Ectodermal cell (in vitro differentiated cells): ENCODE results near the gene BPIFB2.

Experiments
- H3K27ac ChIP-seq: 2 replicates; pipeline ENCODE4 v1.7.0; 2013; ENCODE audit warnings: mild to moderate bottlenecking, low read depth, low read length; ENCODE audit not compliant: insufficient read depth, poor library complexity, severe bottlenecking
- H3K27me3 ChIP-seq: 2 replicates; pipeline ENCODE4 v1.7.0; 2013; ENCODE audit warnings: mild to moderate bottlenecking, low read length; ENCODE audit not compliant: insufficient read depth, control insufficient read depth, poor library complexity, severe bottlenecking
- H3K36me3 ChIP-seq: one replicate; pipeline ENCODE4 v1.7.0; 2013; ENCODE audit warnings: low read length; ENCODE audit not compliant: control insufficient read depth, insufficient read depth
- H3K4me1 ChIP-seq: one replicate; pipeline ENCODE4 v1.7.0; 2013; ENCODE audit warnings: low read length; ENCODE audit not compliant: control insufficient read depth, insufficient read depth
- H3K4me3 ChIP-seq: 2 replicates; pipeline ENCODE4 v1.7.0; 2013; ENCODE audit warnings: low read depth, low read length, control low read depth; ENCODE audit not compliant: insufficient read depth
- H3K9me3 ChIP-seq: 2 replicates; pipeline ENCODE4 v1.7.0; 2013; ENCODE audit warnings: mild to moderate bottlenecking, low read length, moderate library complexity; ENCODE audit not compliant: control insufficient read depth
- WGBS, 2 experiments: methylation state at CpG; one replicate each; pipeline ENCODE4 v1.1.7; 2013; ENCODE audit warnings: missing lambda C conversion rate in 2 of 2; 5-methylcytosine and 5-hydroxymethylcytosine counted together

The BPIFB2 gene

DNA sequence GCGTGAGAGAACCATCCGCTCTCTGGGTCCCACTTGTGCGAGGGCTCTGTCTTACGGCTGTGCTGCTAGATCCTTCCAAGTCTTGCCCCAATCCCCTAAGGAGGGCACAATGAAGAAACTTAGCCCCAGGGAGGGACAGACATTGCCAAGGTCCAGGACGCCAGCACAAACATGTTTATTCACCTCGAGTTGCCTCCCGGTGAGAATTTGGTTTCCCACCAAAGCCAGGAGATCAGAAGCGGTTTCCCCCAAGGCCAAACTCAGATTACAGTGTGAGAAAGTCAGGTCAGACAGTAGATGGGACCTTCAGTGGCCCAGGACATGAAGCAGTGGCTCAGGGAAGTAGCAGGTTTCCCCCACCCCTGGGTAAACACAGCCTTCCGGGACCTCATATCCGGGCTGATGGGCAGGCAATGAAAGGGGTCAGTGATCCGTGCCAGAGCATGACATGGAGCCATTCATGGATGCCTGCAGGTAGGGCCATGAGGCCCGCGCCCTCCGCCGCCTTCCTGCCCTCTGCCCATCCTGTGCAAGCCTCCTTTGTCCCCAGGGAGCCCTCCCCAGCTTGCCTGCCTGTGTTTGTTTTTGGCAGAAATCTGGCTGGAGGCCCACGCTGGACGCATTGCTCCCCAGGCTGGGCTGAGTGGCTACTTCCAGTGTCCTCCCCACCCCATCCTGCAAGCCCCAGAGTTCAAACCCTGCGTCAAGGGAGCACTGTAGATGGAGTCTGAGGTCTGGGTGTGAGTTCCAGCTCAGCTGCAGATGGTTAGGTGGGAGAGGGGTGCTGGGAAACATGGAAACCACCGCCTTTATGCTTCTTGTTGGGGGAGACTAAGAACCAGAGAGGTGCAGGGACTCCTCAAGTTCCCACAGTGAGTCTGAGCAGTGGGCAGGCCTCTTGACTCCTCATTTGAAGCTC lies 2.0 kb downstream of the BPIFB2 start:
- 82 to 83% methylated on average over 19 of the region's 19 CpGs for WGBS, 2 experiments
- Histone ChIP-seq H3K4me3 (no peak overlapping the region), H3K4me1 (peaks cover 8% of the 10 kb centered on the region), H3K27me3 (no peaks in the 10 kb centered on the region), H3K27ac (no peak overlapping the region), H3K9me3 (no peaks in the 10 kb centered on the region), H3K36me3 (no peaks in the 10 kb centered on the region)

GRCh38 chr20:33010133-33010504 lies 2.6 kb downstream of the BPIFB2 start:
- WGBS, 2 experiments = 90 to 94% methylated on average over 5 of the region's 5 CpGs
- Histone ChIP-seq H3K27me3 (no peaks in the 10 kb centered on the region), H3K9me3 (no peaks in the 10 kb centered on the region)

GRCh38 chr20:33010674-33011449 lies 3.4 kb downstream of the BPIFB2 start:
- Histone ChIP-seq H3K36me3 (no peaks in the 10 kb centered on the region), H3K27me3 (no peaks in the 10 kb centered on the region), H3K4me3 (no peak overlapping the region), H3K9me3 (no peaks in the 10 kb centered on the region), H3K27ac (no peak overlapping the region), H3K4me1 (peaks cover 8% of the 10 kb centered on the region)
- 91 to 95% methylated on average over 8 of the region's 8 CpGs for WGBS, 2 experiments

More at GRCh38 chr20:33010133-33010504, 2.6 kb downstream of the BPIFB2 start:
- no peaks in the 10 kb centered on the region for H3K36me3 ChIP-seq
- H3K4me3 ChIP-seq = no peak overlapping the region
- H3K27ac ChIP-seq = no peak overlapping the region
- peaks cover 8% of the 10 kb centered on the region for H3K4me1 ChIP-seq

DNA sequence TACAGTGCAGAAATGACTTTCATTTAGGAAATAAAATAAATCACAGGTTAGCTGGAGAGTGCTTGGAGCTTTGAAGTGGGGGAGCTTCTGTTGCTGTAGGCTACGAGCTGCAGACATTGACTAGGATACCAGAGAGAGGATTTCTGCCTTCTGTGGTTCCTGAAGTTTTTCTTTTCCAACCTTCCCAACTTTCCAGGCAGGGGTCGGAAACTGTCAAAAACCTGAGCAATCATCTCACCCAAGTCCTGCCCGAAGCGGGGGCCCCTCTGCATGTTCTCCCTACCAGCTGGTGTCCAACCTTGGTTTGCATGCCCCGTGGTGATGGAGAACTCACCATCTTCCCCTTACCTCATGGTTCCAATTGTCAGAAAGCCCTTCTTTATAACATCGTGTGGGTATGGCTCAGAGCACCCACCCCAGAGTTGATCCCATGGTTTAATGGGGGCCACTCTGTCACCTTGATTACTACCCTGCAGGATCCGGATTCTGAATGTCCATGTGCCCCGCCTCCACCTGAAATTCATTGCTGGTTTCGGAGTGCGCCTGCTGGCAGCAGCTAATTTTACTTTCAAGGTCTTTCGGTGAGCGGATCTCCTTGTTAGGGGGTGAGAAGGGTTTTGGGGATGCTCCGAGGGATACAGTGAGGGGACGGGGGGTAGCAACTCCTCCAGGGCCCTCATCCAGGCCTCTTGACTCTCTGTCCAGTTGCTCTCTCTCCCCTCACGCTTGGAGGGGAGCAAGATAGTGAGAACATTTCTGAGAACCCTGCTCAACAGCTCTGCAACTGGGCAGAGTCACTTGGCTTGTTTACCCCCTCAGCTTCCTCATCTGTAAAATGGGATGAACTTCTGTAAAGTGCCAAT lies 5.1 kb downstream of the BPIFB2 start:
- no peaks in the 10 kb centered on the region for H3K36me3 ChIP-seq
- H3K27ac ChIP-seq = no peak overlapping the region
- peaks cover 8% of the 10 kb centered on the region for H3K4me1 ChIP-seq
- no peaks in the 10 kb centered on the region for H3K9me3 ChIP-seq
- WGBS, 2 experiments = 89 to 92% methylated on average over 15 of the region's 15 CpGs
- H3K27me3 ChIP-seq = no peaks in the 10 kb centered on the region
- H3K4me3 ChIP-seq = no peak overlapping the region

GRCh38 chr20:33013701-33014326 lies 6.3 kb downstream of the BPIFB2 start:
- Histone ChIP-seq H3K4me1 (peaks cover 8% of the 10 kb centered on the region), H3K27ac (no peak overlapping the region), H3K36me3 (no peaks in the 10 kb centered on the region), H3K9me3 (no peaks in the 10 kb centered on the region), H3K27me3 (no peaks in the 10 kb centered on the region), H3K4me3 (no peak overlapping the region)
- WGBS, 2 experiments = 83 to 89% methylated on average over 11 to 12 of the region's 12 CpGs

DNA sequence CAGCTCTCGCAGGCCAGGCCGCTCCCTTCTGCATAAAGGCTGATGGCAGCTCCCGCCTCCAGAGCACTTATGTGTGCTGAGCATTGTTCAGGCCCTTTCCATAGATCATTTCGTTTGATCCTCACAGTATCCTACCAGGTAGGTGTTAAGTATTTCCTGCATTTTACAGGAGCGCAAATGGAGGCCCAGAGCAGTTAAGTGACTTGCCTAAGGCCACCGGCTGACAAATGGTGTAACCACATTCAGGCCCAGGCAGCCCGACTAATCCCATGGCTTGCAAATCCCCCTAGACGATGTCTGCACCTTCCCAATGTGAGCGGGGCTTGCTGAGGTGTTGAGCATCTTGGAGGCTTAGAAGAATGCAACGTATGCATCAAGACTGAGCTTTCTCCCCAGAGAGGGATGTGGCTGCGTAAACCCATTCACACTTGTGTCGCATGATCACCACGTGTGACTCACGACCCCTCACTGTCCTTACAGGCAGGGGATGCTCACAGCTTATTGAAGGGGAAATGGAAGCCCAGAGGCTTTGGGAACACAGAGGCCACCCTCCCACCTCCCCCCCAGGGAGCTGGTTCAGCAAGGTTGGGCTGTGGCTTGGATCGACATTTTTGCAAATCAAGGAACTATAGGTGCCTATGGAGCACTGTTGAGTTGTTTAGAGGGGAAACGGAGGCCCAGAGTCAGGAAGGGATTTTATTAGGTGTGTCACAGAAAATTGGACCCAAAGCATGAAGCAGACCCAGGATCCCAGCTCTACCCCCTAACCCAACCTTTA lies 7.0 kb downstream of the BPIFB2 start:
- Histone ChIP-seq H3K4me3 (no peak overlapping the region), H3K4me1 (peaks cover 8% of the 10 kb centered on the region), H3K36me3 (no peaks in the 10 kb centered on the region), H3K27me3 (no peaks in the 10 kb centered on the region), H3K9me3 (no peaks in the 10 kb centered on the region), H3K27ac (no peak overlapping the region)
- WGBS, 2 experiments = 60 to 71% methylated on average over 16 of the region's 16 CpGs

- no peaks in the 10 kb centered on the region for H3K27me3 ChIP-seq
Measured at GRCh38 chr20:33015114-33015484, 7.6 kb downstream of the BPIFB2 start.

DNA sequence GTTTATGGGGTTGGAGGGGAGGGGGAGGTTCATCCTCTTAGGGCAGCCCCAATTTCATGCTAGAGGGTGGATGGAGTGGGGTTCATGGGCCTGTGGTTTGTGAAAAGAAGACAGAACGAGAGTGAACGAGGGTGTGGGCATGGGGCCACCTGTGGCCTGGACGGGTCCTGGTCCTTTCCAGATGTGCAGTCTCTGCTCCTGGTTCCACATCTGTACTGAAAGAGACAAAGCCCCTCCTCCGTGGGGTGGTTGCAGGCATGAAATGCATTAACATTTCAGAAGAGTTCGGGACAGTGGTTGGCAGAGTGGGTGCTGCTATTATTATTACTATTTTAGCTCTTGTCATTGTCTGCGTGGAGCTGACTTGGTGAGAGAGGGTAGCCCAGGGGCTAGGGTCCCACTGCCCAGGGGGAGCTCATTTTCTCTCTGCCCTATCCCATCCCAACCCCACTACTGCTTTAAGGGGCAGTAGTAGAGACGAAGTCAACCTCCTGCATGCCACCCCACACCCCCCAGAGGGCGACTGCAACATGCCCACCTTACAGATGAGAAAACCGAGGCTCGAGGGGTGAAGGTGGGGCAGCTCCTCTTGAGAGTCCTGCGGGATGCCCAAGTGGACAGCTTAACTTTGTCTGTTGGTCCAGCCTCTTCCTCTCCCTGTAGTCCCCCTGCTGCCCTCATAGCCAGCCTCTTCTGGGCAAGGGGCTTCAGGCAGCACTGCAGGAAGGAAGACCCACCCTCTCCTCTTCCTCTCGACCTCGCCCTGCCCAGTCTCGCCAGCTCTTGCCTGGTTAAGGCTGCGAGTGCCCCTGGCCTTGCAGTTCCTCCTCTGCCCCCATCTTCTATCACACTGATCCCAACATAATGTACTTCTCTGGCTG lies 8.4 kb downstream of the BPIFB2 start:
- Histone ChIP-seq H3K9me3 (no peaks in the 10 kb centered on the region), H3K27ac (no peak overlapping the region), H3K4me3 (no peak overlapping the region), H3K4me1 (peaks cover 3% of the 10 kb centered on the region), H3K27me3 (no peaks in the 10 kb centered on the region), H3K36me3 (no peaks in the 10 kb centered on the region)
- WGBS, 2 experiments = 89 to 90% methylated on average over 15 of the region's 15 CpGs

More at GRCh38 chr20:33015114-33015484, 7.6 kb downstream of the BPIFB2 start:
- Histone ChIP-seq H3K36me3 (no peaks in the 10 kb centered on the region), H3K27ac (no peak overlapping the region), H3K4me3 (no peak overlapping the region), H3K4me1 (peaks cover 3% of the 10 kb centered on the region), H3K9me3 (no peaks in the 10 kb centered on the region)
- WGBS, 2 experiments = 90 to 93% methylated on average over 10 of the region's 10 CpGs
